ENCODE measurements around the gene NELL2.
"Not testable (repeated sequence)": the region's sequence is repeated elsewhere in the genome, so short reads cannot be mapped to it uniquely, and the experiment has no call there.

Gene NELL2

DNA sequence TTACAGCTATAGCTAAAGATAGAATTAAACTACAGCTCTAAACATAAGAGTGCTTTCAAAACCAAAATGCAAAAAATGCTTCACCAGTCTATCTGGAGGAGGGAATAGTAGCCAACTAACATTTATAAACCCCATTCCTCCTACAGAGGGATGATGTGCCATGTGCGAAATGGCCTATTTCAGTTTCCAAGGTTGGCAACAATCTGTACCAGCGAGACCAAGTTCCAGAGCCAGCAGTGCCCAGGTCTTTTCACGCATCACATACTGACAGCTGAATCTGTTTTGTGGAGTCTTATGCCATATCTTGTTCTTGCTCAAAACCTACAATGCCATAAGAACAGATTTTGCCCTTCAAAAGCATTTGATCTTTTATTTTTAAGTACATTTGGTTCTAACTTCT lies 24.5 kb downstream of the NELL2 start:
- no peaks in the 10 kb centered on the region for H3K27me3 ChIP-seq (replicated peaks; ENCODE audit: control insufficient read depth, insufficient read depth, low read length, poor library complexity, severe bottlenecking)
- DNase-seq: no peak
- no peak overlapping the region for H3K4me3 ChIP-seq (ENCODE audit: insufficient read depth, low read depth, low read length, poor library complexity, severe bottlenecking)
- H3K4me1 ChIP-seq (ENCODE audit: control insufficient read depth, insufficient read depth, low read length, poor library complexity, severe bottlenecking): peaks cover 18% of the 10 kb centered on the region
- no peaks in the 10 kb centered on the region for H3K9me3 ChIP-seq (ENCODE audit: control insufficient read depth, low read length)
- H3K36me3 ChIP-seq (ENCODE audit: control insufficient read depth, insufficient read depth, low read length): no peaks in the 10 kb centered on the region
- no peak overlapping the region for H3K27ac ChIP-seq (ENCODE audit: insufficient read depth, low read length, poor library complexity, severe bottlenecking)

- Histone ChIP-seq H3K9me3 (ENCODE audit: control insufficient read depth, low read length) (no peaks in the 10 kb centered on the region), H3K4me1 (ENCODE audit: control insufficient read depth, insufficient read depth, low read length, poor library complexity, severe bottlenecking) (peaks cover 25% of the 10 kb centered on the region), H3K27ac (ENCODE audit: insufficient read depth, low read length, poor library complexity, severe bottlenecking) (peak overlapping the region; percentile 74), H3K4me3 (ENCODE audit: insufficient read depth, low read depth, low read length, poor library complexity, severe bottlenecking) (no peak overlapping the region), H3K36me3 (ENCODE audit: control insufficient read depth, insufficient read depth, low read length) (no peaks in the 10 kb centered on the region), H3K27me3 (replicated peaks; ENCODE audit: control insufficient read depth, insufficient read depth, low read length, poor library complexity, severe bottlenecking) (no peaks in the 10 kb centered on the region)
- DNase-seq: no peak
Measured at GRCh38 chr12:44848703-44849085, 27.4 kb downstream of the NELL2 start.

DNA sequence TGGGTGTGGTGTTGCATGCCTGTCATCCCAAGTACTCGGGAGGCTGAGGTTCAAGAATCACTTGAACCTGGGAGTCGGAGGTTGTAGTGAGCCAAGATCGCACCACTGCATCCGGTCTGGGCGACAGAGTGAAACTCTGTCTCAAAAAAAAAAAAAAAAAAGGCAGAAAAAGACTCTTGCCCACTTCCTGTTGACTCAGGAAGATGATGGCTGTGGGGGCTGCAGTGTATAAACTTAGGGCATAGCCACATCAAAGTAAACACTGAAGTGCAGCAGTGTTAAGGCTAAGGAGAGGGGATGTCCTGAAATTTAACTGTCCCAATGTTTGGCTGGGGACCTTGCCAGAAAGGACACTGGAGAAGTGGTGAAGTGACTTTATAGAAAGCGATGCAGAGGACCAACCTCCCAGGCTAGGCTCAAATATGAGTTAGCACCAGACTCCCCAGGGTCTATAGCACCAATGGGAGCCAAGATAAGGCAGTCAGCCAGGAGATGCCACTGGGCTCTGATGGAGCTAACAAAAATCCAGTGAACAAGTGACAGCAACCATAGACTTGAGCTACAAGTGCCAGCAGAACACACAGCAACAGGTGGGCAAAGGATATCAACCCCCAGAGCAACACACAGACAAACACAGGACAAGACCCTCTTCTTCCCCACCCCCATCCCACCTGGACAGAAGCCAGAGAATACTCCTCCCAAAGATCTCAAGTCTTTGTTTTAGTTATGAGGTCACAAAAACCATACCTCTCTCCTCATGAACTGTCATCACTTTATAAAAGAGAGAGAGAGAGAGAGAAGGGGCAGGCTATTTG lies 28.0 kb downstream of the NELL2 start:
- H3K9me3 ChIP-seq (ENCODE audit: control insufficient read depth, low read length): no peaks in the 10 kb centered on the region
- H3K4me3 ChIP-seq (ENCODE audit: insufficient read depth, low read depth, low read length, poor library complexity, severe bottlenecking): peak overlapping the region; percentile 9
- DNase-seq: peak; percentile 45 to 64 (median 47)
- H3K36me3 ChIP-seq (ENCODE audit: control insufficient read depth, insufficient read depth, low read length): no peaks in the 10 kb centered on the region
- peaks cover 25% of the 10 kb centered on the region for H3K4me1 ChIP-seq (ENCODE audit: control insufficient read depth, insufficient read depth, low read length, poor library complexity, severe bottlenecking)
- H3K27ac ChIP-seq (ENCODE audit: insufficient read depth, low read length, poor library complexity, severe bottlenecking): peak overlapping the region; percentile 74
- no peaks in the 10 kb centered on the region for H3K27me3 ChIP-seq (replicated peaks; ENCODE audit: control insufficient read depth, insufficient read depth, low read length, poor library complexity, severe bottlenecking)

DNA sequence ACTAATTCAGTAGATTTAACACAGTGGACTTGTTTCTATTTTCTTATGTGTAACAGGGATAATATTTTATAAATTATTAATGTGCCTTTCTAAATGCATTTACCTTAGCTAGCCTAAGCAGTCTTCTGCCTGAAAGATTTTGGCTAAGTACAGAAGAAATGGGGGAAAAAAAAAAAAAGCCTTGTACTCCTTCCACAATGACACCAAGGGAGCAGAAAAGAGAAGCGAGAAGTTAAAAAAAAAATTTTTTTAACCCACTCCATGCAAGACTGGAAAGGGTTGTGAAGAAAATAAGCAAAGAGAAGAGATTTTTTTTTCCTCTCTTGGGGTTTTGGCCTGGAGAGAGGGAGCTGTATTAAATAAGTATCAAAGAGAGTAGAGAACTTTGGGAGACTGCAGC lies 28.7 kb downstream of the NELL2 start:
- Histone ChIP-seq H3K27ac (ENCODE audit: insufficient read depth, low read length, poor library complexity, severe bottlenecking) (peak overlapping the region; percentile 65), H3K4me3 (ENCODE audit: insufficient read depth, low read depth, low read length, poor library complexity, severe bottlenecking) (no peak overlapping the region), H3K36me3 (ENCODE audit: control insufficient read depth, insufficient read depth, low read length) (no peaks in the 10 kb centered on the region), H3K4me1 (ENCODE audit: control insufficient read depth, insufficient read depth, low read length, poor library complexity, severe bottlenecking) (peaks cover 25% of the 10 kb centered on the region), H3K9me3 (ENCODE audit: control insufficient read depth, low read length) (no peaks in the 10 kb centered on the region), H3K27me3 (replicated peaks; ENCODE audit: control insufficient read depth, insufficient read depth, low read length, poor library complexity, severe bottlenecking) (no peaks in the 10 kb centered on the region)
- no peak for DNase-seq

DNA sequence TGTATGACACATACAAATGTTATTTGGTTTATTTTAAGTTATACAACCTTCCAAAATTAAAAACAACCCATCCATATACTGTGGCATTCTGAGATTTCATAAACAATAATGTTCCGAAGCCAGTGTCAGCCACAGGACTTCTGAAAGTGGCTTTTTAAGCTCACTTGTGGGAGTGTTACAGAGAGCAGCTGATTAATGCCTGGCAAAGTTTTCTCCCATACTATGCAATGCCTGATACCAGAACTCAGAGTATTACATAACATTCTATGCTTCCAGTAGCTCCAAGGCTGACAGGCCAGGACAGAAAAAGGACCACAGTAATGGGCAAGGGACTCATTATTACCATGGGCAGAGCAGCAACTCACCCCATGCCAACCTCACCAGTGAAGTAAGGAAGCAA lies 29.3 kb downstream of the NELL2 start:
- no peak for DNase-seq

GRCh38 chr12:44842669-44843068 lies 33.4 kb downstream of the NELL2 start:
- Histone ChIP-seq H3K9me3 (ENCODE audit: control insufficient read depth, low read length) (no peaks in the 10 kb centered on the region), H3K4me3 (ENCODE audit: insufficient read depth, low read depth, low read length, poor library complexity, severe bottlenecking) (no peak overlapping the region), H3K36me3 (ENCODE audit: control insufficient read depth, insufficient read depth, low read length) (no peaks in the 10 kb centered on the region), H3K27me3 (replicated peaks; ENCODE audit: control insufficient read depth, insufficient read depth, low read length, poor library complexity, severe bottlenecking) (no peaks in the 10 kb centered on the region), H3K4me1 (ENCODE audit: control insufficient read depth, insufficient read depth, low read length, poor library complexity, severe bottlenecking) (peaks cover 20% of the 10 kb centered on the region), H3K27ac (ENCODE audit: insufficient read depth, low read length, poor library complexity, severe bottlenecking) (no peak overlapping the region)
- DNase-seq: no peak

More for the DNA sequence above, 29.3 kb downstream of the NELL2 start:
- Histone ChIP-seq H3K4me1 (ENCODE audit: control insufficient read depth, insufficient read depth, low read length, poor library complexity, severe bottlenecking) (peaks cover 25% of the 10 kb centered on the region), H3K27me3 (replicated peaks; ENCODE audit: control insufficient read depth, insufficient read depth, low read length, poor library complexity, severe bottlenecking) (no peaks in the 10 kb centered on the region), H3K4me3 (ENCODE audit: insufficient read depth, low read depth, low read length, poor library complexity, severe bottlenecking) (no peak overlapping the region), H3K36me3 (ENCODE audit: control insufficient read depth, insufficient read depth, low read length) (no peaks in the 10 kb centered on the region), H3K9me3 (ENCODE audit: control insufficient read depth, low read length) (no peaks in the 10 kb centered on the region), H3K27ac (ENCODE audit: insufficient read depth, low read length, poor library complexity, severe bottlenecking) (peak overlapping the region; percentile 65)

- DNase-seq: no peak
- H3K36me3 ChIP-seq (ENCODE audit: control insufficient read depth, insufficient read depth, low read length): no peaks in the 10 kb centered on the region
- H3K4me1 ChIP-seq (ENCODE audit: control insufficient read depth, insufficient read depth, low read length, poor library complexity, severe bottlenecking): peaks cover 26% of the 10 kb centered on the region
- no peaks in the 10 kb centered on the region for H3K9me3 ChIP-seq (ENCODE audit: control insufficient read depth, low read length)
- H3K4me3 ChIP-seq (ENCODE audit: insufficient read depth, low read depth, low read length, poor library complexity, severe bottlenecking): no peak overlapping the region
- no peak overlapping the region for H3K27ac ChIP-seq (ENCODE audit: insufficient read depth, low read length, poor library complexity, severe bottlenecking)
- no peaks in the 10 kb centered on the region for H3K27me3 ChIP-seq (replicated peaks; ENCODE audit: control insufficient read depth, insufficient read depth, low read length, poor library complexity, severe bottlenecking)
Measured at GRCh38 chr12:44839785-44840184, 36.3 kb downstream of the NELL2 start.

- no peaks in the 10 kb centered on the region for H3K36me3 ChIP-seq (ENCODE audit: control insufficient read depth, insufficient read depth, low read length)
- H3K27me3 ChIP-seq (replicated peaks; ENCODE audit: control insufficient read depth, insufficient read depth, low read length, poor library complexity, severe bottlenecking): no peaks in the 10 kb centered on the region
- no peak overlapping the region for H3K4me3 ChIP-seq (ENCODE audit: insufficient read depth, low read depth, low read length, poor library complexity, severe bottlenecking)
- DNase-seq: no peak
- peak overlapping the region; percentile 12 for H3K27ac ChIP-seq (ENCODE audit: insufficient read depth, low read length, poor library complexity, severe bottlenecking)
- H3K9me3 ChIP-seq (ENCODE audit: control insufficient read depth, low read length): no peaks in the 10 kb centered on the region
- peaks cover 26% of the 10 kb centered on the region for H3K4me1 ChIP-seq (ENCODE audit: control insufficient read depth, insufficient read depth, low read length, poor library complexity, severe bottlenecking)
Measured at GRCh38 chr12:44837114-44837755, 38.9 kb downstream of the NELL2 start.

- peaks cover 26% of the 10 kb centered on the region for H3K4me1 ChIP-seq (ENCODE audit: control insufficient read depth, insufficient read depth, low read length, poor library complexity, severe bottlenecking)
- no peak overlapping the region for H3K4me3 ChIP-seq (ENCODE audit: insufficient read depth, low read depth, low read length, poor library complexity, severe bottlenecking)
- no peaks in the 10 kb centered on the region for H3K36me3 ChIP-seq (ENCODE audit: control insufficient read depth, insufficient read depth, low read length)
- H3K9me3 ChIP-seq (ENCODE audit: control insufficient read depth, low read length): no peaks in the 10 kb centered on the region
- no peaks in the 10 kb centered on the region for H3K27me3 ChIP-seq (replicated peaks; ENCODE audit: control insufficient read depth, insufficient read depth, low read length, poor library complexity, severe bottlenecking)
- DNase-seq: no peak
- H3K27ac ChIP-seq (ENCODE audit: insufficient read depth, low read length, poor library complexity, severe bottlenecking): peak overlapping the region; percentile 26
Measured at GRCh38 chr12:44835641-44836379, 40.3 kb downstream of the NELL2 start.

DNA sequence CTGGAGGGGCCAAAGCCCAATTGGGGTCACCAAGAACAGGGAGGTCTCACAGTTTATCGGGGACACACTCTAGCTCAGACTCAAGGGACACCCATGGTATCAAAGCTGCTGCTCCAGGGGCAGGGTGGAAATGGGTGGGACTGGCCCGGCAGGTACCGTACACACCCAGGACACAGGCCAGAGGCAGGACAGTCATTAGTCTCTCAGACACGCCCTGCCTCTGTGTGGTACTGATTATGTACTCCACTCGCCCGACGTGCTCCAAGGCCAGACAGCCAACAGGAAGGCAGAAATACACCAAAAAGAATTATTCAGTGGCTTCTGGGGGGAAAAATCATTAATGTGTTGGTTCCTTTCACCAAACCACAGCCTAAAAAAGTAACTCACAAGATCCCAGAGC lies 41.1 kb downstream of the NELL2 start:
- H3K4me3 ChIP-seq (ENCODE audit: insufficient read depth, low read depth, low read length, poor library complexity, severe bottlenecking); H3K9me3 ChIP-seq (ENCODE audit: control insufficient read depth, low read length); H3K36me3 ChIP-seq (ENCODE audit: control insufficient read depth, insufficient read depth, low read length); DNase-seq; H3K27me3 ChIP-seq (replicated peaks; ENCODE audit: control insufficient read depth, insufficient read depth, low read length, poor library complexity, severe bottlenecking): not testable (repeated sequence)
- H3K4me1 ChIP-seq (ENCODE audit: control insufficient read depth, insufficient read depth, low read length, poor library complexity, severe bottlenecking): peaks cover 30% of the 10 kb centered on the region
- H3K27ac ChIP-seq (ENCODE audit: insufficient read depth, low read length, poor library complexity, severe bottlenecking): peak overlapping the region; percentile 26
